ENCODE measurements around the gene CAMK4. TPM values are rescaled to one million over a fixed set of nuclear protein-coding genes. Genes with fewer than 3 reads are reported as not detected.

The CAMK4 gene
- total RNA-seq, 1 donor from 2014 or later, result 34.5 TPM

DNA sequence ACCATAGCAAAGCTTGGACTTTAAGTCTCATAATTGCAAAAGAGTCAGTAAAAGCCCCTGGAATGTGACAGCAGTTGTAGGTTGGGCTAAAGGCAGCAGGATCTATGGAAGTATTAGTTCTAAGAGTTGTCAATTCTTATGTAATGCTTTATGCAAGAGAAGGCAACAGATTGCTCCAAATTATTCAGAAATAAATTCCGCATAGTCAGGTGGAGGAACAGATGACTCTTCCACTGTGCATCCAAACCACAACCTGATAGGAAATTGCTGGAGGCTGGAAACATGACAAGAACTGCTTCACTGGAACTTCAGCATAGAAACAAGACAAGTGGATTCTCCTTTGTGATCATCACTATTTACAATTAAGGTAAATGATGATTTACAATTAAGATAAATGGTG, 187.1 kb downstream of the CAMK4 start:
- TF ChIP-seq, protein P1, sequence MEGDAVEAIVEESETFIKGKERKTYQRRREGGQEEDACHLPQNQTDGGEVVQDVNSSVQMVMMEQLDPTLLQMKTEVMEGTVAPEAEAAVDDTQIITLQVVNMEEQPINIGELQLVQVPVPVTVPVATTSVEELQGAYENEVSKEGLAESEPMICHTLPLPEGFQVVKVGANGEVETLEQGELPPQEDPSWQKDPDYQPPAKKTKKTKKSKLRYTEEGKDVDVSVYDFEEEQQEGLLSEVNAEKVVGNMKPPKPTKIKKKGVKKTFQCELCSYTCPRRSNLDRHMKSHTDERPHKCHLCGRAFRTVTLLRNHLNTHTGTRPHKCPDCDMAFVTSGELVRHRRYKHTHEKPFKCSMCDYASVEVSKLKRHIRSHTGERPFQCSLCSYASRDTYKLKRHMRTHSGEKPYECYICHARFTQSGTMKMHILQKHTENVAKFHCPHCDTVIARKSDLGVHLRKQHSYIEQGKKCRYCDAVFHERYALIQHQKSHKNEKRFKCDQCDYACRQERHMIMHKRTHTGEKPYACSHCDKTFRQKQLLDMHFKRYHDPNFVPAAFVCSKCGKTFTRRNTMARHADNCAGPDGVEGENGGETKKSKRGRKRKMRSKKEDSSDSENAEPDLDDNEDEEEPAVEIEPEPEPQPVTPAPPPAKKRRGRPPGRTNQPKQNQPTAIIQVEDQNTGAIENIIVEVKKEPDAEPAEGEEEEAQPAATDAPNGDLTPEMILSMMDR (IDR thresholded peaks at IDR 0.05; ENCODE audit: unreplicated experiment), result no peak
- Mint-ChIP-seq H3K4me1 (ENCODE audit: unreplicated experiment) (no peaks in the 10 kb centered on the region), H3K4me3 (ENCODE audit: unreplicated experiment) (no peak overlapping the region), H3K36me3 (ENCODE audit: low read depth, unreplicated experiment) (peaks cover 11% of the 10 kb centered on the region), H3K9me3 (ENCODE audit: unreplicated experiment) (no peaks in the 10 kb centered on the region), H3K27me3 (ENCODE audit: unreplicated experiment) (peaks cover 2% of the 10 kb centered on the region), H3K27ac (ENCODE audit: unreplicated experiment) (no peak overlapping the region)
- DNase-seq (ENCODE audit: low spot score), result no peak

GRCh38 chr5:111412593-111412992, 188.4 kb downstream of the CAMK4 start:
- DNase-seq (ENCODE audit: low spot score), result no peak
- no peak overlapping the region for H3K4me3 Mint-ChIP-seq (ENCODE audit: unreplicated experiment)
- H3K9me3 Mint-ChIP-seq (ENCODE audit: unreplicated experiment), result no peaks in the 10 kb centered on the region
- TF ChIP-seq, protein P1 (IDR thresholded peaks at IDR 0.05; ENCODE audit: unreplicated experiment), result no peak
- H3K27ac Mint-ChIP-seq (ENCODE audit: unreplicated experiment), result no peak overlapping the region
- peaks cover 2% of the 10 kb centered on the region for H3K27me3 Mint-ChIP-seq (ENCODE audit: unreplicated experiment)
- peaks cover 11% of the 10 kb centered on the region for H3K36me3 Mint-ChIP-seq (ENCODE audit: low read depth, unreplicated experiment)
- H3K4me1 Mint-ChIP-seq (ENCODE audit: unreplicated experiment), result no peaks in the 10 kb centered on the region

- H3K27me3 Mint-ChIP-seq (ENCODE audit: unreplicated experiment), result no peaks in the 10 kb centered on the region
- TF ChIP-seq, protein P1 (IDR thresholded peaks at IDR 0.05; ENCODE audit: unreplicated experiment), result no peak
- H3K4me1 Mint-ChIP-seq (ENCODE audit: unreplicated experiment), result no peaks in the 10 kb centered on the region
- H3K4me3 Mint-ChIP-seq (ENCODE audit: unreplicated experiment), result no peak overlapping the region
- no peak overlapping the region for H3K27ac Mint-ChIP-seq (ENCODE audit: unreplicated experiment)
- H3K36me3 Mint-ChIP-seq (ENCODE audit: low read depth, unreplicated experiment), result no peaks in the 10 kb centered on the region
- no peaks in the 10 kb centered on the region for H3K9me3 Mint-ChIP-seq (ENCODE audit: unreplicated experiment)
- DNase-seq (ENCODE audit: low spot score), result no peak
Observed at GRCh38 chr5:111415053-111415452, 190.9 kb downstream of the CAMK4 start.

- H3K36me3 Mint-ChIP-seq (ENCODE audit: low read depth, unreplicated experiment), result no peaks in the 10 kb centered on the region
- no peak overlapping the region for H3K27ac Mint-ChIP-seq (ENCODE audit: unreplicated experiment)
- H3K27me3 Mint-ChIP-seq (ENCODE audit: unreplicated experiment), result no peaks in the 10 kb centered on the region
- TF ChIP-seq, protein P1 (IDR thresholded peaks at IDR 0.05; ENCODE audit: unreplicated experiment), result no peak
- H3K4me3 Mint-ChIP-seq (ENCODE audit: unreplicated experiment), result no peak overlapping the region
- no peaks in the 10 kb centered on the region for H3K4me1 Mint-ChIP-seq (ENCODE audit: unreplicated experiment)
- DNase-seq (ENCODE audit: low spot score), result no peak
- no peaks in the 10 kb centered on the region for H3K9me3 Mint-ChIP-seq (ENCODE audit: unreplicated experiment)
Observed at GRCh38 chr5:111422245-111422644, 198.1 kb downstream of the CAMK4 start.

GRCh38 chr5:111422747-111423720, 198.8 kb downstream of the CAMK4 start:
- no peaks in the 10 kb centered on the region for H3K9me3 Mint-ChIP-seq (ENCODE audit: unreplicated experiment)
- no peaks in the 10 kb centered on the region for H3K36me3 Mint-ChIP-seq (ENCODE audit: low read depth, unreplicated experiment)
- no peaks in the 10 kb centered on the region for H3K27me3 Mint-ChIP-seq (ENCODE audit: unreplicated experiment)
- H3K4me3 Mint-ChIP-seq (ENCODE audit: unreplicated experiment), result no peak overlapping the region
- no peak overlapping the region for H3K27ac Mint-ChIP-seq (ENCODE audit: unreplicated experiment)
- TF ChIP-seq, protein P1 (IDR thresholded peaks at IDR 0.05; ENCODE audit: unreplicated experiment), result no peak
- no peak for DNase-seq (ENCODE audit: low spot score)
- no peaks in the 10 kb centered on the region for H3K4me1 Mint-ChIP-seq (ENCODE audit: unreplicated experiment)
